B cell (primary cell): ENCODE measurements around the gene ACOD1. TPM values are rescaled to one million over a fixed set of nuclear protein-coding genes. Genes with fewer than 3 reads are reported as not detected.
A peak's percentile ranks its signal among the peaks of the same experiment; 100 is the strongest.

Experiments used
- ATAC-seq: fragments of 200-7000 bp; cut with Tn5 transposase; one replicate; pipeline ENCODE4 v1.10.0; 2021; ENCODE audit warnings: low read depth, mild to moderate bottlenecking, moderate number of reproducible peaks, moderate library complexity
- CTCF ChIA-PET: fragments of 350-600 bp; sonication (Branson Sonifier 250); formaldehyde crosslinking; loops from one replicate; lab custom pipeline; 2021; ENCODE audit warnings: antibody characterized with exemption, inconsistent platforms; lab: Charles Lee
- POLR2A ChIA-PET: fragments of 350-600 bp; sonication (Branson Sonifier 250); formaldehyde crosslinking; loops from one replicate; lab custom pipeline; 2021; ENCODE audit warnings: antibody characterized with exemption; lab: Charles Lee
- DNase-seq: peaks from one replicate; pipeline ENCODE4 v3.0.0; 2013
- H2AFZ ChIP-seq: 2 replicates; pipeline ENCODE4 v1.6.1; 2012; ENCODE audit warnings: mild to moderate bottlenecking, low read depth, low read length; ENCODE audit not compliant: insufficient read depth, poor library complexity, severe bottlenecking
- H3K27ac ChIP-seq, 2 donors: 1 replicate in 1 of 2; 2 replicates in 1 of 2; pipeline ENCODE4 v1.5.1; 2012 to 2013; ENCODE audit warnings: low read length in 2 of 2, mild to moderate bottlenecking in 2 of 2, moderate library complexity in 1 of 2
- H3K27me3 ChIP-seq, 4 experiments: fragments of 200-600 bp in 1 of 4; sonication (generic) in 1 of 4; replicated peaks in 1 of 4; 1 replicate in 2 of 4; 2 replicates in 2 of 4; pipeline versions ENCODE4 v1.6.1 to v1.7.0; 2013 to 2016; ENCODE audit warnings: low read length in 3 of 4, mild to moderate bottlenecking in 2 of 4, mixed read lengths in 1 of 4, moderate library complexity in 1 of 4; ENCODE audit not compliant: insufficient read depth in 4 of 4, control insufficient read depth in 3 of 4; ENCODE audit errors: control extremely low read depth in 1 of 4
- H3K36me3 ChIP-seq, 2 experiments: replicated peaks in 1 of 2; 1 replicate in 1 of 2; 2 replicates in 1 of 2; pipeline versions ENCODE4 v1.6.1 to v1.7.1; 2013; ENCODE audit warnings: low read length in 1 of 2; ENCODE audit not compliant: insufficient read depth in 2 of 2, control insufficient read depth in 1 of 2; ENCODE audit errors: control extremely low read depth in 1 of 2, extremely low read depth in 1 of 2
- H3K4me1 ChIP-seq, 2 donors: fragments of 200-600 bp in 1 of 2; sonication (generic) in 1 of 2; 1 replicate in 1 of 2; 2 replicates in 1 of 2; pipeline versions ENCODE4 v1.5.1 to v1.6.1; 2013 to 2017; ENCODE audit warnings: low read length in 2 of 2; ENCODE audit not compliant: control insufficient read depth in 2 of 2, insufficient read depth in 2 of 2
- H3K4me2 ChIP-seq: replicated peaks from 2 replicates; pipeline ENCODE3; 2012; ENCODE audit warnings: mild to moderate bottlenecking, low read depth, low read length; ENCODE audit not compliant: poor library complexity, severe bottlenecking
- H3K4me3 ChIP-seq, 5 experiments: fragments of 200-600 bp in 1 of 5; sonication (generic) in 1 of 5; 1 replicate in 3 of 5; 2 replicates in 2 of 5; pipeline versions ENCODE4 v1.5.1 to v1.7.0; 2011 to 2016; ENCODE audit warnings: low read length in 4 of 5, mild to moderate bottlenecking in 4 of 5, low read depth in 2 of 5, control low read depth in 1 of 5, moderate library complexity in 1 of 5; ENCODE audit not compliant: insufficient read depth in 1 of 5; ENCODE audit errors: control extremely low read depth in 1 of 5, extremely low read depth in 1 of 5
- H3K79me2 ChIP-seq: fragments of 200-600 bp; sonication (generic); one replicate; pipeline ENCODE4 v1.6.0; 2016; ENCODE audit warnings: low read length; ENCODE audit not compliant: control insufficient read depth, insufficient read depth
- H3K9ac ChIP-seq: fragments of 200-600 bp; sonication (generic); 2 replicates; pipeline ENCODE4 v1.6.1; 2017; ENCODE audit warnings: mild to moderate bottlenecking, low read length, moderate library complexity
- H3K9me3 ChIP-seq, 3 donors: one replicate each; pipeline versions ENCODE4 v1.6.1 to v1.7.1; 2013; ENCODE audit warnings: low read length in 2 of 3; ENCODE audit not compliant: control insufficient read depth in 2 of 3, insufficient read depth in 1 of 3; ENCODE audit errors: control extremely low read depth in 1 of 3
- H4K20me1 ChIP-seq: 2 replicates; pipeline ENCODE4 v1.6.0; 2012; ENCODE audit warnings: mild to moderate bottlenecking, low read length; ENCODE audit not compliant: insufficient read depth, control insufficient read depth, poor library complexity, severe bottlenecking
- H3K27ac Mint-ChIP-seq: one replicate; pipeline ENCODE4 v1.8.0; 2021; ENCODE audit warnings: mixed read lengths
- H3K27me3 Mint-ChIP-seq: one replicate; pipeline ENCODE4 v1.8.0; 2021; ENCODE audit warnings: mixed read lengths
- H3K4me1 Mint-ChIP-seq: one replicate; pipeline ENCODE4 v1.8.0; 2021; ENCODE audit warnings: mixed read lengths
- H3K4me3 Mint-ChIP-seq: one replicate; pipeline ENCODE4 v1.8.0; 2021; ENCODE audit warnings: mixed read lengths
- H3K9me3 Mint-ChIP-seq: one replicate; pipeline ENCODE4 v1.8.0; 2022; ENCODE audit warnings: mixed read lengths; ENCODE audit not compliant: insufficient read depth
- CTCF ChIP-seq: fragments of 200-600 bp; IDR thresholded peaks from one replicate; pipeline ENCODE4 v1.8.0; 2022; ENCODE audit warnings: antibody characterized with exemption, mild to moderate bottlenecking
- EZH2 ChIP-seq: IDR thresholded peaks from 2 replicates; pipeline ENCODE4 v1.6.1; 2012; ENCODE audit warnings: borderline replicate concordance, low read depth, mild to moderate bottlenecking, moderate library complexity, low read length; ENCODE audit not compliant: insufficient read depth, poor library complexity, severe bottlenecking
- WGBS: methylation state at CpG from one replicate; pipeline ENCODE4 v1.1.5; 2013; ENCODE audit warnings: missing lambda C conversion rate; ENCODE audit not compliant: insufficient coverage; 5-methylcytosine and 5-hydroxymethylcytosine counted together
- intact Hi-C: fragments of 100-400 bp; cut with micrococcal nuclease; formaldehyde crosslinking; loops from one replicate; pipeline ENCODE4 v1.10.0; 2022
- polyA plus RNA-seq: library from polyadenylated mRNA; depleted of rRNA; stranded (reverse); fragments of >200 nt; gene quantifications from 2 replicates; pipeline ENCODE4 v1.2.3, GENCODE V29; 2012
- total RNA-seq, 2 donors: library from RNA; stranded (reverse); fragments of 120-200 nt in 1 of 2; gene quantifications; 1 replicate in 1 of 2; 2 replicates in 1 of 2; pipeline versions ENCODE4 v1.2.3 to v1.2.4, GENCODE V29; 2013 to 2022

Gene ACOD1
- total and polyA plus RNA-seq, 2 donors (not counting 1 experiment from before 2014, with no cell fraction given): not detected

GRCh38 chr13:76993473-76993872 is 45.2 kb downstream of the ACOD1 start:
- H2AFZ ChIP-seq: no peak overlapping the region
- intact Hi-C loops: loop anchor here (2.0 to 5.0 kb wide), 4 partner anchors 109 to 1664 kb away; partner anchors contain the start of genes COMMD6 and OBI1
- no peak for TF ChIP-seq EZH2
- no peak for TF ChIP-seq CTCF
- no peak for ATAC-seq
- H3K9ac ChIP-seq: no peak overlapping the region
- H3K27ac ChIP-seq: no peak overlapping the region
- no CpG with 5 or more reads among the region's 5 CpGs for WGBS
- H3K36me3 ChIP-seq: peaks cover 4% of the 10 kb centered on the region in 2 experiments
- peak overlapping the region; percentile 99 for H3K4me3 Mint-ChIP-seq
- H3K4me1 Mint-ChIP-seq: peaks cover 33% of the 10 kb centered on the region
- DNase-seq: no peak
- H3K27me3 ChIP-seq: no peaks in the 10 kb centered on the region
- peaks cover 10% of the 10 kb centered on the region for H3K79me2 ChIP-seq
- H3K4me2 ChIP-seq: peak overlapping the region; percentile 82
- no peaks in the 10 kb centered on the region for H3K9me3 Mint-ChIP-seq
- H3K4me1 ChIP-seq: peaks cover 17 to 19% of the 10 kb centered on the region in 2 donors
- no peaks in the 10 kb centered on the region for H3K9me3 ChIP-seq
- H3K4me3 ChIP-seq: peak overlapping the region in 1 of 5 experiments; percentile 83
- no peaks in the 10 kb centered on the region for H4K20me1 ChIP-seq
- ChIA-PET CTCF (interaction anchor here (1.1 to 3.2 kb wide), 6 partner anchors 9 to 485 kb away, joined by 3 to 17 read pairs (median 4); no protein-coding TSS in a partner anchor), POLR2A (interaction anchor here (1.0 to 4.0 kb wide), 4 partner anchors 12 to 107 kb away, joined by 3 to 27 read pairs (median 4); partner anchors contain the start of genes FBXL3 and KCTD12)
- H3K27me3 Mint-ChIP-seq: no peaks in the 10 kb centered on the region
- peak overlapping the region; percentile 99 for H3K27ac Mint-ChIP-seq

DNA sequence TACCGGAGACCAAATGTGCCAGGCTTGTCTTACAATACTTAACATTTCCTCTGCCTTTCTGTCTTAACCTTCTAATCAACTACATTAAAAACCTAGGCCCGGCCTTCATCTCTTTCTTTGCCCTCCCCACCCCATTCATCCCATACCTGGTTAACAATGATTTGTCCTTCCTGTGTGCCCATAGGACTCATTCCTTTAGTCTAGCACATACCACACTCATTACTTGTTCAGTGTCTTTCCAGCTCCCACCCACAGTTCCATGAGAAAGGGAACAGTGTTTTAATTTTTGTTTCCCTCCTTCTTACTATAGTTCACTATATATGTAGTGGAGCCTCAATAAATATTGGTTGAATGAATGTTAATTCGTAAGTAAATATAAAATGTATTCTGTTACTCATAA is 46.0 kb downstream of the ACOD1 start:
- H3K4me3 ChIP-seq: no peak overlapping the region
- DNase-seq (no peak), ATAC-seq (no peak)
- H3K27ac ChIP-seq: peak overlapping the region in 1 of 2 donors; percentile 17
- peaks cover 10% of the 10 kb centered on the region for H3K79me2 ChIP-seq
- H4K20me1 ChIP-seq: no peaks in the 10 kb centered on the region
- intact Hi-C loops: loop anchor here (5.0 kb wide), 2 partner anchors 1457 to 1663 kb away; partner anchors contain the start of genes COMMD6 and OBI1
- no peak overlapping the region for H3K9ac ChIP-seq
- WGBS: 100% methylated on average over 2 of the region's 3 CpGs
- peaks cover 36% of the 10 kb centered on the region for H3K4me1 Mint-ChIP-seq
- no peaks in the 10 kb centered on the region for H3K9me3 ChIP-seq
- no peaks in the 10 kb centered on the region for H3K27me3 Mint-ChIP-seq
- no peak for TF ChIP-seq CTCF
- TF ChIP-seq EZH2: no peak
- no peak overlapping the region for H3K4me2 ChIP-seq
- ChIA-PET CTCF (interaction anchor here (1.6 kb wide), 1 partner anchor 14 kb away, joined by 4 read pairs; no protein-coding TSS in a partner anchor), POLR2A (interaction anchor here (0.6 to 4.0 kb wide), 2 partner anchors 33 to 181 kb away, joined by 4 to 27 read pairs; partner anchors contain the start of gene FBXL3)
- H3K36me3 ChIP-seq: peaks cover 7 to 8% of the 10 kb centered on the region in 2 experiments
- H2AFZ ChIP-seq: no peak overlapping the region
- H3K9me3 Mint-ChIP-seq: no peaks in the 10 kb centered on the region
- no peaks in the 10 kb centered on the region for H3K27me3 ChIP-seq
- peak overlapping the region; percentile 51 for H3K27ac Mint-ChIP-seq
- peak overlapping the region; percentile 18 for H3K4me3 Mint-ChIP-seq
- H3K4me1 ChIP-seq: peaks cover 17 to 19% of the 10 kb centered on the region in 2 donors
